H1 (cell line): ENCODE results near the gene PCNX1.

ENCODE experiments used
- CBX5 ChIP-seq: fragments of 300-800, 300-1000 bp; sonication (generic); IDR thresholded peaks from 2 replicates; pipeline ENCODE4 v1.7.1; 2016; ENCODE audit warnings: antibody characterized with exemption, low read length, low read depth
- CTCF ChIP-seq, 3 experiments: IDR thresholded peaks; 1 replicate in 2 of 3; 2 replicates in 1 of 3; pipeline versions ENCODE4 v1.5.1 to v1.6.1; 2011; ENCODE audit warnings: low read length in 3 of 3, mild to moderate bottlenecking in 3 of 3, inconsistent platforms in 2 of 3, low read depth in 1 of 3, moderate library complexity in 1 of 3; ENCODE audit not compliant: insufficient read depth in 1 of 3; ENCODE audit errors: control extremely low read depth in 1 of 3
- EZH2 ChIP-seq: fragments of 200-600 bp; sonication (generic); IDR thresholded peaks from 2 replicates; pipeline ENCODE4 v1.7.1; 2012; ENCODE audit warnings: low read depth, mild to moderate bottlenecking, moderate library complexity, low read length, inconsistent platforms; ENCODE audit not compliant: severe bottlenecking
- SIN3A ChIP-seq, 2 experiments: IDR thresholded peaks in 1 of 2; conservative IDR thresholded peaks in 1 of 2; 2 replicates each; pipeline ENCODE4 v1.6.1; 2011 to 2012; ENCODE audit warnings: low read length in 2 of 2, improper control_type of control experiment in 1 of 2, low read depth in 1 of 2, mild to moderate bottlenecking in 1 of 2

GRCh38 chr14:71114565-71114964 is 207.3 kb downstream of the PCNX1 start:
- TF ChIP-seq CTCF (IDR thresholded peaks at IDR 0.05; ENCODE audit: control extremely low read depth in 1 of 3, insufficient read depth in 1 of 3, low read depth in 1 of 3, low read length in 3 of 3) (no peak), EZH2 (no peak), CBX5 (no peak), SIN3A (conservative IDR thresholded peaks at IDR 0.05 in 1 of 2, IDR thresholded peaks at IDR 0.05 in 1 of 2; ENCODE audit: low read depth in 1 of 2, low read length in 2 of 2) (no peak)
